Loucy (cell line): ENCODE results near the gene RFFL.

Experiments
- CTCF ChIP-seq: fragments of 200-600 bp; sonication (generic); conservative IDR thresholded peaks from 2 replicates; pipeline ENCODE4 v1.5.1; 2014; ENCODE audit warnings: mild to moderate bottlenecking, antibody characterized with exemption, low read length
- EZH2phosphoT487 ChIP-seq: fragments of 200-600 bp; IDR thresholded peaks from 2 replicates; pipeline ENCODE4 v1.6.1; 2018; ENCODE audit warnings: antibody characterized with exemption, mild to moderate bottlenecking, moderate library complexity, borderline replicate concordance

GRCh38 chr17:35048685-35049379 lies 14.7 kb downstream of the RFFL start:
- TF ChIP-seq CTCF (no peak), EZH2phosphoT487 (no peak)
